Activated naive CD8-positive, alpha-beta T cell treated with anti-CD3 and anti-CD28 coated beads, Interleukin-2, amount 10 ng/mL, durations not matched to agents 7 days and 5 days (primary cell): Measurements from ENCODE around the gene TAF1A. TPM values are rescaled to one million over a fixed set of nuclear protein-coding genes. Genes with fewer than 3 reads are reported as not detected.

ENCODE experiments used
- ATAC-seq: fragments of 150-1000 bp; cut with Tn5 transposase; one replicate; pipeline ENCODE4 v1.10.0; 2021; ENCODE audit warnings: low read depth, moderate library complexity
- POLR2A ChIA-PET: fragments of 350-600 bp; sonication (Branson Sonifier 250); formaldehyde crosslinking; loops from one replicate; lab custom pipeline; 2021; ENCODE audit warnings: antibody characterized with exemption; lab: Charles Lee
- DNase-seq: peaks from one replicate; pipeline ENCODE4 v3.0.0; 2021
- H3K27ac Mint-ChIP-seq: one replicate; pipeline ENCODE4 v1.8.0; 2022; ENCODE audit warnings: mild to moderate bottlenecking, mixed read lengths
- H3K27me3 Mint-ChIP-seq: one replicate; pipeline ENCODE4 v1.8.0; 2022; ENCODE audit warnings: mild to moderate bottlenecking, moderate library complexity, mixed read lengths
- H3K36me3 Mint-ChIP-seq: one replicate; pipeline ENCODE4 v1.8.0; 2021; ENCODE audit warnings: mild to moderate bottlenecking, mixed read lengths
- H3K4me1 Mint-ChIP-seq: one replicate; pipeline ENCODE4 v1.8.0; 2021; ENCODE audit warnings: mixed read lengths
- H3K4me3 Mint-ChIP-seq: one replicate; pipeline ENCODE4 v1.8.0; 2022; ENCODE audit warnings: mild to moderate bottlenecking, moderate library complexity, mixed read lengths
- H3K9me3 Mint-ChIP-seq: one replicate; pipeline ENCODE4 v1.8.0; 2021; ENCODE audit warnings: mixed read lengths
- total RNA-seq, 2 experiments: library from RNA; stranded (reverse); gene quantifications; one replicate each; pipeline ENCODE4 v1.2.3, GENCODE V29; 2021

The TAF1A gene
- total RNA-seq, 2 experiments from 2014 or later: 12.1 to 14.4 TPM

GRCh38 chr1:222546548-222547259 is 43.0 kb downstream of the TAF1A start:
- H3K27ac Mint-ChIP-seq: no peak overlapping the region
- no peak for DNase-seq
- no peak overlapping the region for H3K4me3 Mint-ChIP-seq
- no peak for ATAC-seq
- no peaks in the 10 kb centered on the region for H3K36me3 Mint-ChIP-seq
- H3K27me3 Mint-ChIP-seq: peaks cover 15% of the 10 kb centered on the region
- H3K9me3 Mint-ChIP-seq: no peaks in the 10 kb centered on the region
- no peaks in the 10 kb centered on the region for H3K4me1 Mint-ChIP-seq
- POLR2A ChIA-PET: no interaction called here

GRCh38 chr1:222546091-222546490 is 43.6 kb downstream of the TAF1A start:
- Mint-ChIP-seq H3K4me1 (no peaks in the 10 kb centered on the region), H3K36me3 (no peaks in the 10 kb centered on the region), H3K4me3 (no peak overlapping the region), H3K27me3 (peaks cover 15% of the 10 kb centered on the region), H3K9me3 (no peaks in the 10 kb centered on the region), H3K27ac (no peak overlapping the region)
- no peak for ATAC-seq
- no peak for DNase-seq
- POLR2A ChIA-PET: no interaction called here

GRCh38 chr1:222543817-222544216 is 45.9 kb downstream of the TAF1A start:
- ATAC-seq: no peak
- no peaks in the 10 kb centered on the region for H3K36me3 Mint-ChIP-seq
- no peaks in the 10 kb centered on the region for H3K4me1 Mint-ChIP-seq
- no peak overlapping the region for H3K4me3 Mint-ChIP-seq
- peaks cover 15% of the 10 kb centered on the region for H3K27me3 Mint-ChIP-seq
- POLR2A ChIA-PET: no interaction called here
- H3K27ac Mint-ChIP-seq: no peak overlapping the region
- no peak for DNase-seq
- no peaks in the 10 kb centered on the region for H3K9me3 Mint-ChIP-seq

GRCh38 chr1:222540598-222540995 is 49.1 kb downstream of the TAF1A start:
- ATAC-seq: no peak

GRCh38 chr1:222539951-222540597 is 49.7 kb downstream of the TAF1A start:
- no peak overlapping the region for H3K4me3 Mint-ChIP-seq
- POLR2A ChIA-PET: interaction anchor here (0.6 kb wide), 1 partner anchor 12 kb away, joined by 3 read pairs; no protein-coding TSS in a partner anchor

More at GRCh38 chr1:222540598-222540995, 49.1 kb downstream of the TAF1A start:
- Mint-ChIP-seq H3K4me3 (no peak overlapping the region), H3K27me3 (peaks cover 14% of the 10 kb centered on the region), H3K4me1 (no peaks in the 10 kb centered on the region), H3K36me3 (no peaks in the 10 kb centered on the region), H3K9me3 (no peaks in the 10 kb centered on the region), H3K27ac (no peak overlapping the region)
- DNase-seq: no peak
- POLR2A ChIA-PET: no interaction called here

GRCh38 chr1:222535455-222535854 is 54.3 kb downstream of the TAF1A start:
- no peaks in the 10 kb centered on the region for H3K9me3 Mint-ChIP-seq
- peaks cover 10% of the 10 kb centered on the region for H3K27me3 Mint-ChIP-seq
- H3K4me1 Mint-ChIP-seq: no peaks in the 10 kb centered on the region
- H3K36me3 Mint-ChIP-seq: no peaks in the 10 kb centered on the region
- H3K27ac Mint-ChIP-seq: no peak overlapping the region
- POLR2A ChIA-PET: no interaction called here
- ATAC-seq (no peak), DNase-seq (no peak)
- no peak overlapping the region for H3K4me3 Mint-ChIP-seq

More at GRCh38 chr1:222539951-222540597, 49.7 kb downstream of the TAF1A start:
- Mint-ChIP-seq H3K36me3 (no peaks in the 10 kb centered on the region), H3K9me3 (no peaks in the 10 kb centered on the region), H3K4me1 (no peaks in the 10 kb centered on the region), H3K27ac (no peak overlapping the region), H3K27me3 (peaks cover 12% of the 10 kb centered on the region)
- DNase-seq: no peak
- no peak for ATAC-seq

GRCh38 chr1:222530852-222531251 is 58.9 kb downstream of the TAF1A start:
- Mint-ChIP-seq H3K27me3 (peaks cover 15% of the 10 kb centered on the region), H3K4me1 (peaks cover 3% of the 10 kb centered on the region), H3K36me3 (no peaks in the 10 kb centered on the region), H3K4me3 (no peak overlapping the region), H3K9me3 (peaks cover 2% of the 10 kb centered on the region), H3K27ac (no peak overlapping the region)
- DNase-seq (no peak), ATAC-seq (no peak)
- POLR2A ChIA-PET: no interaction called here

GRCh38 chr1:222529916-222530315 is 59.8 kb downstream of the TAF1A start:
- peaks cover 2% of the 10 kb centered on the region for H3K9me3 Mint-ChIP-seq
- no peak overlapping the region for H3K4me3 Mint-ChIP-seq
- H3K36me3 Mint-ChIP-seq: no peaks in the 10 kb centered on the region
- ATAC-seq (no peak), DNase-seq (no peak)
- H3K27ac Mint-ChIP-seq: no peak overlapping the region
- peaks cover 3% of the 10 kb centered on the region for H3K4me1 Mint-ChIP-seq
- H3K27me3 Mint-ChIP-seq: peaks cover 13% of the 10 kb centered on the region
- POLR2A ChIA-PET: no interaction called here

- no peaks in the 10 kb centered on the region for H3K36me3 Mint-ChIP-seq
- H3K4me3 Mint-ChIP-seq: no peak overlapping the region
- peaks cover 3% of the 10 kb centered on the region for H3K4me1 Mint-ChIP-seq
- peaks cover 17% of the 10 kb centered on the region for H3K27me3 Mint-ChIP-seq
- H3K27ac Mint-ChIP-seq: no peak overlapping the region
- peaks cover 2% of the 10 kb centered on the region for H3K9me3 Mint-ChIP-seq
- ATAC-seq (no peak), DNase-seq (no peak)
- POLR2A ChIA-PET: no interaction called here
Observed at GRCh38 chr1:222529181-222529580, 60.6 kb downstream of the TAF1A start.

GRCh38 chr1:222525951-222526350 is 63.8 kb downstream of the TAF1A start:
- POLR2A ChIA-PET: no interaction called here
- Mint-ChIP-seq H3K36me3 (no peaks in the 10 kb centered on the region), H3K4me1 (peaks cover 3% of the 10 kb centered on the region), H3K4me3 (no peak overlapping the region), H3K27me3 (peaks cover 23% of the 10 kb centered on the region), H3K9me3 (peaks cover 2% of the 10 kb centered on the region), H3K27ac (no peak overlapping the region)
- DNase-seq: no peak
- no peak for ATAC-seq

GRCh38 chr1:222523852-222524251 is 65.9 kb downstream of the TAF1A start:
- peaks cover 2% of the 10 kb centered on the region for H3K9me3 Mint-ChIP-seq
- ATAC-seq (no peak), DNase-seq (no peak)
- POLR2A ChIA-PET: no interaction called here
- H3K4me3 Mint-ChIP-seq: no peak overlapping the region
- peaks cover 20% of the 10 kb centered on the region for H3K27me3 Mint-ChIP-seq
- no peaks in the 10 kb centered on the region for H3K36me3 Mint-ChIP-seq
- no peak overlapping the region for H3K27ac Mint-ChIP-seq
- peaks cover 3% of the 10 kb centered on the region for H3K4me1 Mint-ChIP-seq

- no peak overlapping the region for H3K4me3 Mint-ChIP-seq
- no peak overlapping the region for H3K27ac Mint-ChIP-seq
- no peak for ATAC-seq
- H3K36me3 Mint-ChIP-seq: no peaks in the 10 kb centered on the region
- H3K27me3 Mint-ChIP-seq: peaks cover 17% of the 10 kb centered on the region
- peaks cover 3% of the 10 kb centered on the region for H3K4me1 Mint-ChIP-seq
- peaks cover under 1% of the 10 kb centered on the region for H3K9me3 Mint-ChIP-seq
- POLR2A ChIA-PET: no interaction called here
- DNase-seq: no peak
Observed at GRCh38 chr1:222522105-222522915, 67.4 kb downstream of the TAF1A start.

- Mint-ChIP-seq H3K27me3 (peaks cover 16% of the 10 kb centered on the region), H3K4me3 (no peak overlapping the region), H3K9me3 (no peaks in the 10 kb centered on the region), H3K4me1 (peaks cover 3% of the 10 kb centered on the region), H3K36me3 (no peaks in the 10 kb centered on the region), H3K27ac (no peak overlapping the region)
- ATAC-seq (no peak), DNase-seq (no peak)
- POLR2A ChIA-PET: no interaction called here
Observed at GRCh38 chr1:222521299-222522104, 68.2 kb downstream of the TAF1A start.
